Fibroblast of villous mesenchyme (primary cell): ENCODE measurements around the gene USP47. TPM values are rescaled to one million over a fixed set of nuclear protein-coding genes. Genes with fewer than 3 reads are reported as not detected.
A peak's percentile ranks its signal among the peaks of the same experiment; 100 is the strongest.

ENCODE experiments used
- DNase-seq: peaks from one replicate; pipeline ENCODE4 v3.0.0-alpha.2; 2010; ENCODE audit warnings: low read depth
- H3K4me3 ChIP-seq: 2 replicates; pipeline ENCODE4 v1.5.1; 2011; ENCODE audit warnings: low read depth, mild to moderate bottlenecking, low read length
- total RNA-seq: library from RNA; depleted of rRNA; stranded (reverse); fragments of >200 nt; gene quantifications from 2 replicates; pipeline ENCODE4 v1.2.3, GENCODE V29; 2012
- TF ChIP-seq, protein P1 (sequence below): IDR thresholded peaks from 2 replicates; pipeline ENCODE4 v1.5.1; 2012; ENCODE audit warnings: low read depth, mild to moderate bottlenecking, low read length; ENCODE audit not compliant: insufficient read depth

Gene USP47
- total RNA-seq, 1 donor = 116 TPM

DNA sequence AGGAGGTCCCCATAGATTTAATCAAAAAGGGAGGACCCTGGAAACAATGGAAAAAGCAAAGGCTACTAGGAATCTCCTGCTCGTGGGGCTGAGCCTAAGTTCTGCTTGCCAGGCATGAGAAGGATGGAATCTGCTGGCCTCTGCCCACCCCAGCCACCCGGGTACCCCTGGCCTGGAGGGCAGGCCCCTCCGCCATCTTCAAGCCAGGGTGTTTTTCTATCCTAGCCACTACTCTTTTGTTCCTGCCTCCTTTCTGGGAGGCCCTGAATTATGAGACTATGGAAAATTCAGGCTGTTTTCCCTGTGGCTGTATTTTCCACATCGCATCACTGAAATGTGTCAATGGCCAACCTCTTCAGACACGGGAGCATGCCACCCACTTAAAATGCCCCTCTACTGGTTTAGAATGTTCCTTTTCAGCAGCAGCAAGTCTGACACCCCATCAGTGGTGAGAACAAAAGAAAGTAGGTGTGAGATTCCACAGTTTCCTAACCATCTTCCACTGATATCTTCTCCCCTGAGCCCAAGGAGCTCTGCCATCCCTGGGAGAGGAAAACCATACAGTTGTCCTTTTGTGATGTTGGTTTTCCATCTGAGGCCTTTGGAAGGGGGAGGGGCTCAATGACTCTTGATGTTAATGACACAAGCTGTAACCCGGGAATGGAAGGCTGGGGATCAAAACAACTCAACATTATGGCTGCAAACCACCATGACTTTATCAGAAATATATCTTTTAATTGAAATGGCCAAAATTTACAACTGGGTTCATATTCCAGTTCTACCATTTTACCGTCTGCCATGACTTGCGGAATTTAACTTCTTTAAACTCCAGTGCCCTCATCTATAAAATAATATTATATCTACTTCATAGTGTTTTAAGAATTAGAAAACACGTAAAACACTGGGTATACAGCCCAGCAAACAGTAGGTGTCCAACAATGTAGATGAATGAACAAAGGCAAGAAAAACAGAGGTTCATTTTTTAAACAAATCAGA is 144.5 kb downstream of the USP47 start:
- H3K4me3 ChIP-seq = no peak overlapping the region
- no peak for DNase-seq
- TF ChIP-seq, protein P1, sequence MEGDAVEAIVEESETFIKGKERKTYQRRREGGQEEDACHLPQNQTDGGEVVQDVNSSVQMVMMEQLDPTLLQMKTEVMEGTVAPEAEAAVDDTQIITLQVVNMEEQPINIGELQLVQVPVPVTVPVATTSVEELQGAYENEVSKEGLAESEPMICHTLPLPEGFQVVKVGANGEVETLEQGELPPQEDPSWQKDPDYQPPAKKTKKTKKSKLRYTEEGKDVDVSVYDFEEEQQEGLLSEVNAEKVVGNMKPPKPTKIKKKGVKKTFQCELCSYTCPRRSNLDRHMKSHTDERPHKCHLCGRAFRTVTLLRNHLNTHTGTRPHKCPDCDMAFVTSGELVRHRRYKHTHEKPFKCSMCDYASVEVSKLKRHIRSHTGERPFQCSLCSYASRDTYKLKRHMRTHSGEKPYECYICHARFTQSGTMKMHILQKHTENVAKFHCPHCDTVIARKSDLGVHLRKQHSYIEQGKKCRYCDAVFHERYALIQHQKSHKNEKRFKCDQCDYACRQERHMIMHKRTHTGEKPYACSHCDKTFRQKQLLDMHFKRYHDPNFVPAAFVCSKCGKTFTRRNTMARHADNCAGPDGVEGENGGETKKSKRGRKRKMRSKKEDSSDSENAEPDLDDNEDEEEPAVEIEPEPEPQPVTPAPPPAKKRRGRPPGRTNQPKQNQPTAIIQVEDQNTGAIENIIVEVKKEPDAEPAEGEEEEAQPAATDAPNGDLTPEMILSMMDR = no peak

DNA sequence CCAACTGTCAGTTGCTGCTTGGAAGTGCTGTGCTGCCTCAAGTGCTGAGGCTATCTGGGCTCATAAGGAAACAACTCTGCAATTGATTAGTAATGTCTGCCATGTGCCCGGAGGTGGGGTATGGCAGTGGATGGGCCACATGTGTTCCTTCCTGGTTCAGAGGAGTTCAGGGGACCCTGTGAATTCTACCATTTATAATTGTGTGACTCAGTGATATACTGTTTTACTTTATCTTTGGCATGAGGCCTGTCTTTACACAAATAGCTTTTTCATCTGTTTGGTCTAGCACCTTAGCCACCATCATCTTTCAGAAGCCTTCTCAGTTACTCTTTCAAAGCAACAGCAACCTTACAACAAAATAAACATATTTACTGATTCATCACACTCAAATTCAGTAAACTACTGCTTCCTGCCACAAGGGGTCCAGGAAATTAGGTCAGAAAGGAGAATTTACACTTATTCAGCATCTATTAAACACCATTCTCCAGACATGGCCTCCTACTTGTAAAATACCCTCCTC is 145.8 kb downstream of the USP47 start:
- TF ChIP-seq, protein P1 = peak; percentile 50
- peak; percentile 70 for DNase-seq
- H3K4me3 ChIP-seq = no peak overlapping the region

DNA sequence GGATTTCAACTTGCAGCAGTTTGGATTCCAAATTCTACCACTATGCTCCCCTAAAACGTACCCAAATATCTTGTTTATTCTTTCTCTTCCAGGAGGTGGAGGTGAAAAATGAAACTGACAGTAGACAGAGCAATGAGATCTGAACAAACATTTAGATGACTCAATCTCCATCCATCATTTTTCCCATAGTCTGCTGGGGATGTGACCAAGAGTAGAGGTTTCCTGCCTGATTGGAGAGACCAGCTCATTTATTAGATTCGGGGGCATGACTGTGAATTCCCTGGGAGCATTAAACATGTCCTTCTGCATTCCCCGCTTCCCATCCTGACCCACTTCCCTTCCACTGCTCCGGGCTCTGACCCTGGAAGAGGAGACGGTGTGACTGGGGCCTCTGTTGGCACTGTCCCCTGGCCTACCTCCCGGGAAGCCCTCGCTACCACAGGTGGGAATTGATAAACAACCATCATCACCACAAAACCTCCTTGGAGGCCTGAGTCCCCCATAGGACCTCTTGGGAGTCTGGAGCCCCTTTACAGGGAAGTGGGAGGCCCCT is 146.4 kb downstream of the USP47 start:
- DNase-seq = peak; percentile 81
- no peak overlapping the region for H3K4me3 ChIP-seq
- TF ChIP-seq, protein P1 = no peak

DNA sequence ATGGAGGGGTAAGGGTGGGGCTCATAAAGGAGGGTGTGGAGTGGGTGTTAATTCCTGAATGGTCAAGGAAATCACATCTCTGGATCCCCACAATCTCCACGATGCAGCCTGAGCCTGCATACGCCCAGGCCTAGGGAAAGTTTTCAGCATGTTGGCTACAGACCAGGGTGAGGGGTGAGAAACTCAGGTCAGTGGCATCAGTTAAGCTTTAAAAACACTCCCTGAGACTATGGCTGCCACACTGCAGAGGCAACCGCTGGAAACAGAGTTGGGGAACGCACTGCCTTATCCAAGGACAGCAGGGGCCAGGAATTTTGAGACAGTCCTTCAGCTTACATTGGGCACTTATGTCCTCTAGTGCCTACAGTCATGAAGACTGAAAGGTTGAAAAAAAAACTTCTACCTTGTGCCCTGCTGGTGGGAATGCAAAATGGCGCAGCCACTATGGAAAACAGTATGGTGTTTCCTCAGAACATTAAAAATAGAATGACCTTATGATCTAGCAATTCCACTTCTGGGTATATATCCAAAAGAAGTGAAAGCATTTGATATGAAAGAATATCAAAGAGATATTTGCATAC is 147.0 kb downstream of the USP47 start:
- H3K4me3 ChIP-seq = no peak overlapping the region
- TF ChIP-seq, protein P1 = peak; percentile 36
- DNase-seq = no peak

DNA sequence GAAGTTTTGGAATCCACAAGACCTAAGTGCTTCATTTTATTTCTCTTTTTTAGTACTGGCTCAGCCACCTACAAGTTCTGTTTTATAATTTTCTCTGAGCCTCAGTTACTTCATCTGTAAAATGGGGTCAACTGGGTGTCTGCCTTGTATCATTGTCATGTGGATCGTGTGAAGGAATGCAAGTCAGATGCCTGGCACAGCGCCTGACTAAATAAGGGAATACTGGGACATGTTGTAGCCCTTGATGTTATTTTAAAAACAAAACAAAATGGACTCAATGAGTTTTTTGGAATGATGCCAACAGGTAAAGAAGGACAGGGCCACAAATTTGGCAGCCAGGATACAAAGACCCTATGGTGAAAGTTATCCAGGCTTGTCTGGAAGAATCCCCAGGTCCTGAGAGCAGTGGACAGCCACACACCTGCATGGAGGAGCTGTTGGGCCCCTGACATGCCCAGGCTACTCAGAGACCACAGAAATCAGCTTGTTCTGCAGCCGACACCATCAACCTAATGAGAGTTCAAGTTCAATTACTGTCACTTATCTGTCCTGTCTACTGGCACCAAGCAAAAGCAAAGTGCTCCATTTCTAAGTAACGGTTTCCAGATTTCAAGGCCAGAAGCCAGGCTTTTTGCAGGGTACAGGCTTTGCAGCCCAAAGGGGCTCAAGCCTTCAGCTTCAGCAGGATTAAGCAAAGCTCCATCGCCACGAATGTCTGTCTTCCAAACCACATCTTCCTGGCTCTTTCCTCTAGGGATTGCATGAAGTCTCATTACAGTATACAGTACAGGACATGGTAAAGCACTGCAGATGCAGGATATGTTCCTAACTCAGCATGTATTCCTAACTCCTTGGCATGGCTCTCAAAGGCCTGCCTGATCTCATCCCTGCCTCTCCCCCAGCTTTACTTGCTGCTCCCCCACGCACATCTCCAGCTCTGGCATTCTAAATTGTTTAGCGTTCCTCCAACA is 148.3 kb downstream of the USP47 start:
- DNase-seq = peak; percentile 66
- TF ChIP-seq, protein P1 = no peak
- H3K4me3 ChIP-seq = no peak overlapping the region
